Activated CD8-positive, alpha-beta T cell treated with anti-CD3 and anti-CD28 coated beads for 36 hours (primary cell): ENCODE results near the gene CHSY1. TPM values are rescaled to one million over a fixed set of nuclear protein-coding genes. Genes with fewer than 3 reads are reported as not detected.

Experiments
- ATAC-seq: fragments of 200-7000 bp; cut with Tn5 transposase; one replicate; pipeline ENCODE4 v1.10.0; 2021; ENCODE audit warnings: mild to moderate bottlenecking, moderate library complexity
- CTCF ChIA-PET: fragments of 350-600 bp; sonication (Branson Sonifier 250); formaldehyde crosslinking; loops from one replicate; lab custom pipeline; 2021; ENCODE audit warnings: antibody characterized with exemption; lab: Charles Lee
- POLR2A ChIA-PET: fragments of 350-600 bp; sonication (Branson Sonifier 250); formaldehyde crosslinking; loops from one replicate; lab custom pipeline; 2021; ENCODE audit warnings: antibody characterized with exemption; lab: Charles Lee
- DNase-seq: peaks from one replicate; pipeline ENCODE4 v3.0.0-alpha.2; 2020
- H3K27ac Mint-ChIP-seq: one replicate; pipeline ENCODE4 v1.8.0; 2021; ENCODE audit warnings: mild to moderate bottlenecking, mixed read lengths
- H3K27me3 Mint-ChIP-seq: one replicate; pipeline ENCODE4 v1.8.0; 2021; ENCODE audit warnings: mixed read lengths
- H3K36me3 Mint-ChIP-seq: one replicate; pipeline ENCODE4 v1.8.0; 2021; ENCODE audit warnings: low read depth, mixed read lengths
- H3K4me1 Mint-ChIP-seq: one replicate; pipeline ENCODE4 v1.8.0; 2021; ENCODE audit warnings: low read depth, mixed read lengths
- H3K4me3 Mint-ChIP-seq: one replicate; pipeline ENCODE4 v1.8.0; 2021; ENCODE audit warnings: mild to moderate bottlenecking, moderate library complexity, mixed read lengths
- H3K9me3 Mint-ChIP-seq: one replicate; pipeline ENCODE4 v1.8.0; 2021; ENCODE audit warnings: mixed read lengths
- CTCF ChIP-seq: fragments of 200-600 bp; IDR thresholded peaks from one replicate; pipeline ENCODE4 v1.8.0; 2022; ENCODE audit warnings: antibody characterized with exemption, mild to moderate bottlenecking
- intact Hi-C: fragments of 100-400 bp; cut with micrococcal nuclease; formaldehyde crosslinking; loops from one replicate; pipeline ENCODE4 v1.10.0; 2022
- total RNA-seq, 2 experiments: library from RNA; stranded (reverse); gene quantifications; one replicate each; pipeline ENCODE4 v1.2.3, GENCODE V29; 2021

CHSY1 gene
- total RNA-seq, 2 experiments from 2014 or later: 57.9 to 58.3 TPM

- H3K4me1 Mint-ChIP-seq: peaks cover 24% of the 10 kb centered on the region
- ATAC-seq (no peak), DNase-seq (no peak)
- H3K36me3 Mint-ChIP-seq: no peaks in the 10 kb centered on the region
- H3K27ac Mint-ChIP-seq: no peak overlapping the region
- ChIA-PET POLR2A (interaction anchor here (0.7 to 1.5 kb wide), 3 partner anchors 10 to 21 kb away, joined by 3 to 4 read pairs (median 4); no protein-coding TSS in a partner anchor), CTCF (interaction anchor here (1.0 to 1.1 kb wide), 2 partner anchors 11 to 14 kb away, joined by 3 to 4 read pairs; no protein-coding TSS in a partner anchor)
- H3K27me3 Mint-ChIP-seq: peaks cover 4% of the 10 kb centered on the region
- no peak for TF ChIP-seq CTCF
- intact Hi-C loops: no loop called here
- H3K9me3 Mint-ChIP-seq: peaks cover 4% of the 10 kb centered on the region
- H3K4me3 Mint-ChIP-seq: no peak overlapping the region
Measured at GRCh38 chr15:101138913-101139880, 112.7 kb downstream of the CHSY1 start.

GRCh38 chr15:101138086-101138660, 113.7 kb downstream of the CHSY1 start:
- no peak for TF ChIP-seq CTCF
- intact Hi-C loops: no loop called here
- H3K4me3 Mint-ChIP-seq: no peak overlapping the region
- DNase-seq (no peak), ATAC-seq (no peak)
- ChIA-PET POLR2A (interaction anchor here (0.6 to 1.5 kb wide), 4 partner anchors 12 to 41 kb away, joined by 3 to 4 read pairs (median 4); no protein-coding TSS in a partner anchor), CTCF (interaction anchor here (1.0 to 1.1 kb wide), 2 partner anchors 10 to 15 kb away, joined by 3 to 4 read pairs; no protein-coding TSS in a partner anchor)
- no peaks in the 10 kb centered on the region for H3K36me3 Mint-ChIP-seq
- peaks cover 4% of the 10 kb centered on the region for H3K27me3 Mint-ChIP-seq
- no peak overlapping the region for H3K27ac Mint-ChIP-seq
- H3K9me3 Mint-ChIP-seq: peaks cover 4% of the 10 kb centered on the region
- H3K4me1 Mint-ChIP-seq: peaks cover 24% of the 10 kb centered on the region

- Mint-ChIP-seq H3K36me3 (no peaks in the 10 kb centered on the region), H3K27ac (no peak overlapping the region), H3K4me1 (peaks cover 24% of the 10 kb centered on the region), H3K27me3 (peaks cover 4% of the 10 kb centered on the region), H3K4me3 (no peak overlapping the region), H3K9me3 (peaks cover 4% of the 10 kb centered on the region)
- ATAC-seq (peak; percentile 70), DNase-seq (peak; percentile 59)
- no peak for TF ChIP-seq CTCF
- intact Hi-C loops: no loop called here
- ChIA-PET CTCF (interaction anchor here (0.9 to 1.1 kb wide), 2 partner anchors 16 to 68 kb away, joined by 3 read pairs; no protein-coding TSS in a partner anchor), POLR2A (interaction anchor here (0.6 kb wide), 1 partner anchor 42 kb away, joined by 3 read pairs; no protein-coding TSS in a partner anchor)
Measured at GRCh38 chr15:101137312-101137940, 114.4 kb downstream of the CHSY1 start.

- H3K27ac Mint-ChIP-seq: peak overlapping the region; percentile 30
- H3K9me3 Mint-ChIP-seq: peaks cover 4% of the 10 kb centered on the region
- DNase-seq (no peak), ATAC-seq (no peak)
- H3K4me1 Mint-ChIP-seq: peaks cover 24% of the 10 kb centered on the region
- H3K27me3 Mint-ChIP-seq: peaks cover 4% of the 10 kb centered on the region
- no peaks in the 10 kb centered on the region for H3K36me3 Mint-ChIP-seq
- TF ChIP-seq CTCF: no peak
- no peak overlapping the region for H3K4me3 Mint-ChIP-seq
- intact Hi-C loops: no loop called here
- ChIA-PET POLR2A (no interaction called here), CTCF (interaction anchor here (0.9 kb wide), 1 partner anchor 68 kb away, joined by 3 read pairs; no protein-coding TSS in a partner anchor)
Measured at GRCh38 chr15:101136381-101137268, 115.2 kb downstream of the CHSY1 start.
